Epithelial cell of alveolus of lung (primary cell): ENCODE results near the gene COA4. TPM values are rescaled to one million over a fixed set of nuclear protein-coding genes. Genes with fewer than 3 reads are reported as not detected.

Experiments
- total RNA-seq: library from RNA; depleted of rRNA; stranded (reverse); fragments of >200 nt; gene quantifications from 2 replicates; pipeline ENCODE4 v1.2.1, GENCODE V29; 2015

Gene COA4
- 73.5 and 84.3 TPM in 2 replicates for total RNA-seq

GRCh38 chr11:73876424-73877310 is at the start of gene COA4, which contains the start of gene PAAF1:
Gene COA4, minus strand, starts transcription at chr11:73876846. Its CDS starts 3,468 bp downstream, at chr11:73873378.
Gene PAAF1, plus strand, starts transcription at chr11:73876999. Its CDS starts 23 bp downstream, at chr11:73877022.

Other genes with a start within 250 kb of the COA4 start
- gene PLEKHB1, start 230.3 kb downstream of the COA4 start, total RNA-seq = 0.26 and 1.3 TPM in 2 replicates
- 111 and 125 TPM in 2 replicates for gene RAB6A, start 115.8 kb downstream of the COA4 start, total RNA-seq
- 24.0 and 28.3 TPM in 2 replicates for gene MRPL48, start 89.0 kb downstream of the COA4 start, total RNA-seq
- gene PAAF1, start 153 bp upstream of the COA4 start, total RNA-seq = 10.0 and 12.7 TPM in 2 replicates
- gene DNAJB13, start 74.2 kb upstream of the COA4 start, total RNA-seq = not detected in 2 replicates
- gene UCP2, start 106.0 kb upstream of the COA4 start, total RNA-seq = 2.1 and 7.2 TPM in 2 replicates
- 0.26 and 0.64 TPM in 2 replicates for gene UCP3, start 132.2 kb upstream of the COA4 start, total RNA-seq